GM19239 (cell line): ENCODE data around the gene TSC22D4.
"Not testable (repeated sequence)": the region's sequence is repeated elsewhere in the genome, so short reads cannot be mapped to it uniquely, and the experiment has no call there.

Source experiments
- DNase-seq: peaks from one replicate; pipeline ENCODE4 v3.0.0; 2011; ENCODE audit warnings: low spot score; ENCODE audit not compliant: insufficient read length
- FAIRE-seq: peaks from 2 replicates; lab custom pipeline; 2011; peaks lifted over from hg19 to GRCh38; lab: Jason Lieb, UNC

TSC22D4 gene

DNA sequence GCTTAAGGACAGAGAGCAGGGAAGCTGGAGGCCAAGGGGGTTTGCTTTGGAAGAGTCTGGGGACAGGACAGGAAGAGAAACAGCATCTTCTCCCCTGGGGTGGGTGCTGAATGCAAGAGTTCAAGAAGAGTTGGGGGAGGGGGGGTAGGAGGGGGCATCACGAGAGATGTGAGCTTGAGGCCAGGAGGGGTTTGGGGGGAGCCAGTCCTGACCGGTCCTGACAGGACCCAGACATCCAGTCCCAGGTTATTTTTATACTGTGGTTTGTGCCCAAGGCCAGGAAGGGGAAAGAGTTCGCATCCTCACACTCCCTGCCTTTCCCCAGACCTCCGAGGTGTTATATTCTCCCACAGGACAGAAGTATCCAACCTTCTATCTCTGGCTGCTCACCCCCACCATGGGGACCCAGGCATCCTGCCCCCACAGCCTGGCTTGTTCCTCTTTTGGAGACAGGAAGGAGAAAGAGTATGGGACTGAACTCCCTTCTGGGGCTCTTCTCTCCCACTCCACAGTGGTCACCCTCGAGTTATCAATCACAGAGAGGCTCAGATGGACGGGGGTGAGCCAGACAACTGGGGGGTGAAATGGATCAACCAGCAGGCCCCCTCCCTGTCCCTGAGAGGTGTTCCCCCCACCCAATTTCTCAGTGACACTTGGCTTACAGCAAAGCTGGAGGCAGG, 2.8 kb downstream of the TSC22D4 start:
- FAIRE-seq (peak; percentile 39), DNase-seq (no peak)

GRCh38 chr7:100475549-100475948, 3.5 kb downstream of the TSC22D4 start:
- DNase-seq (no peak), FAIRE-seq (no peak)

DNA sequence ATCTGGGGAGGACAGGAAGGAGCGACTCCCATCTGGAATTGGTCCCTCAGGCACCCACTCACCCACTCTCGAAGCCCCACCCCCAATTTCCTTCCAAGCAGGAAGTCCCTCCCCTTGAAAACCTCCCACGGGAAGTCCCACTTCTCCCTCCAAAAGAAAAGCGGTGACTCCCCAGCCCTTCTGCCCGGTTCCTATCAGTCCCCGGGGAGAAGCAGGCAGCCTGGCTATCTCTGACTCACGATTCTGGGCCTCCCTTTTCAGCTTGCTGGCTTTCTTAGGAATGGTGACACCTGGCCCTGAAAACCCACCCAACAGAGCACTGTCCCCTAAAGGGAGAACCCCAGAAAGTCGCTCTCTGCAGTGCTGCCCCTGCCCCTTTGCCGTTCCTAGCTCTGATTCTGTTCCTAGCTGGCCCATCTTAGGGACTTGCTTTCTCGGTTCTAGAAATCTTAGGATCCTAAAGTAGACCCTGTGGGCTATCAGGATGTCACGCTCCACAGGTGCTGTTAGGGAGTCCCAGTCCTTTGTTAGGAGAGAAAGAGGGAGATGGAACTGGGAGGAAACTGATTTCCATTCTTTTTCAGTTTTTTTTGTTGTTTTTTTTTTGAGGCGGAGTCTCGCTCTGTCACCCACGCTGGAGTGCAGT, 6.0 kb downstream of the TSC22D4 start:
- DNase-seq (no peak), FAIRE-seq (no peak)

GRCh38 chr7:100472121-100472851, 6.7 kb downstream of the TSC22D4 start:
- FAIRE-seq = no peak
- no peak for DNase-seq

- DNase-seq (no peak), FAIRE-seq (no peak)
These were observed 8.0 kb downstream of the TSC22D4 start for GRCh38 chr7:100471021-100471420.

- peak; percentile 83 for FAIRE-seq
These were observed 9.6 kb downstream of the TSC22D4 start for GRCh38 chr7:100469227-100470044.

GRCh38 chr7:100467638-100468373, 11.2 kb downstream of the TSC22D4 start:
- no peak for FAIRE-seq
- no peak for DNase-seq

More at GRCh38 chr7:100469227-100470044, 9.6 kb downstream of the TSC22D4 start:
- DNase-seq = peak; percentile 97

DNA sequence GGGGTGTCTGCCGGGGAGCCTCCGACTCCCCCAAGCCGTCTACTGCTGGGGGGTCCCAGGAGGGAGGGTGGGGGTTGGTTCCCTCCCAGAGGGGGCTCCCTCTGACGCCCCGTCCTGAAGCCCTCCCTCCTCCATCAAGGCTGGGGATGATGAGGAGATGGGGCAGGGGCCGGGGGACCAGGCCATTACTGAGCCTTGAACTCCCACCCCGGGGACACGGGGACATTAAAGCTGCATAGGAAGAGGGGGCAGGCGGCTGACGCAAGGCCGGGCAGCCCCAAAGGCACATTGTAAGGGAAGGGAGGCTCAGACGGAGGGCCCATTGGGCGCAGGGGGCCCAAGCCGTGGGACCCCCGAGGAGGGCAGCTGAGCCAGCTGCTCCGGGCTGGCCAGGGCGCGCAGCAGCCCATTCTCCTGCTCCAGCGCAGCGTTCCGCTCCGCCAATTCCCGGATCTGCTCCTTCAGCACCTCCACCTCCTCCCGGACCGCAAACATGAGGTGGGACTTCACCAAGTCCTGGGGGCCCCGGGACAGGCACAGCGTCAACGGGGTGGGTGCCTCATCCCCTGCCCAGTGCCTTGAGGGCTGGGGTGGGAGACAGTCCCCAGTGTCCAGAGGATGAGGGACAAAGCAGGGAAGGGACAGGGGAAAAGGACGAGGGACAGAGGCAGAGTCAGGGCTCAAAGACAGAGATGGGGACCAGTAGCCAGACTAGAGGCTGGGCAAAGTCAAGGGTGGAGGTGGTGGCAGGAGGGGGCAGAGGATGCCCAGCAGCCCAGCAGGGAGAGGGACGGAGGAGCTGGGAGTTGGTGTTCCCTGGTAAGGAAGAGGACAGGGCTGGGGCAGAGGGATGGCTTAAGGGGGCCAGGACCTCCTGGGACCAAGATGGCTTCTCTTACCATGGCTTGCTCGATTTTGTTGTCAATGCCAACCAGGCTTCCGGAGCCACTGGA, 12.1 kb downstream of the TSC22D4 start:
- FAIRE-seq (no peak), DNase-seq (no peak)

DNA sequence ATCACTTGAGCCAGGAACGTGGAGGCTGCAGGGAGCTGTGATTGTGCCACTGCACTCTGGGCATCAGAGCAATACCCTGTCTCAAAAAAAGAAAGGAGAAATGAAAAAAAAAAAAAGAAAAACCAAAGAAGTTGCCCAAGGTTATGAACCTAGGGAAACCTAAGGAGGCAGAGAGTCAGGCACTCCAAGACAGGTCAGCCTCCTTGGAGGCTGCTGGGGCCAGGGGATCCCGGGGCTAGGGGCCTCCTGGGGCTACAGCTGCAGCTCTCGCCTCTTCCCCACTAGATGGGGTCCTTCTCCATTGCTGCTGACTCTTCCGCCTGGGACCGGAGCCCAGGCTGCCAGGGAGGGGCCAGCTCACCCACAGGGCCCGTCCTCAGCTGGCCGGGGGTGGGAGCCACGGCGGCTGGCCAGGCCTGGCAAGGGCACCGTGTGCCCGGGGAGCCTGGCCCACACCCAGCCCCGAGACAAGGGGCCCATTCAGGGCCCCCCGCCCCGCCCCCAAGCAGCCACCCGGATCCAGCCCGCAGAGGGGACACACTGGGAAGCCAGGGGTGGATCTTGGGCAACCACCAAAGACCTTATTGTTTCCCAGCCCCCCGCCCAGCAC, 13.2 kb downstream of the TSC22D4 start:
- FAIRE-seq (no peak), DNase-seq (no peak)

DNA sequence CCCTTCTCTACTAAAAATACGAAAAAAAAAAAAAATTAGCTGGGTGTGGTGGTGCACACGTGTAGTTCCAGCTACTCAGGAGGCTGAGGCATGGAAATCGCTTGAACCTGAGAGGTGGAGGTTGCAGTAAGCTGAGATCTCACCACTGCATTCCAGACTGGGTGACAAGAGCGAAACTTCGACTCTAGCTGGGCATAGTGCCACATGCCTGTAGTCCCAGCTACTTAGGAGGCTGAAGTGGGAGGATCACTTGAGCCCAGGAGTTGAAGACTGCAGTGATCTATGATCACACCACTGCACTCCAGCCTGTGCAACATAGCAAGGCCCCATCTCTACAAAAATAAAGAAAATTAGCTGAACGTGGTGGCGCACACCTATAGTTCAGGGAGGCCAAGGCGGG, 13.7 kb downstream of the TSC22D4 start:
- FAIRE-seq = no peak
- no peak for DNase-seq

GRCh38 chr7:100464791-100465190, 14.2 kb downstream of the TSC22D4 start:
- DNase-seq = no peak

DNA sequence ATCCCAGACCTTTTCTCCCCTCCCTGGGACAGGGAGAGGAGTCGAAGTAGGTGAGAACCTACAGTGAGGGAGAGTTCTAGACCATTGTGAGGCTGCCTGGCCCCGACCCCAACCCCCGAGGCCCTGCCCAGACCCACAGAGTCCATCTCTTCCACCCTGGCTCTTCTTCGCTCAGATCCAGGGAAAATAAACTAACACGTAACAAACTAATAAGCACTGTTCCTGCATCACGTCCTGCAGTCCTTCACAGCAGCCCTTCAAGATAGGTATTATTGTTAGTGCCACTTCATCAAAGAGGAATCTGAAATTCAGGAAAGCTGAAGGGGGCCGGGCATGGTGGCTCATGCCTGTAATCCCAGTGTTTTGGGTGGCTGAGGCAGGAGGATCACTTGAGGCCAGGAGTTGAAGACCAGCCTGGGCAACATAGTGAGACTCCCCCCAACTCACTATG, 14.8 kb downstream of the TSC22D4 start, which contains the start of gene SPACDR:
Gene SPACDR (minus strand): TSS at position 51 of the 451 bp plus-strand sequence. CDS start 235 bp downstream, outside the sequence.
- FAIRE-seq (no peak), DNase-seq (no peak)

More at GRCh38 chr7:100464791-100465190, 14.2 kb downstream of the TSC22D4 start:
- no peak for FAIRE-seq

- no peak for FAIRE-seq
- DNase-seq = no peak
These were observed 22.0 kb downstream of the TSC22D4 start for GRCh38 chr7:100457033-100457432.

GRCh38 chr7:100456562-100456961, 22.5 kb downstream of the TSC22D4 start:
- no peak for FAIRE-seq
- DNase-seq = no peak

DNA sequence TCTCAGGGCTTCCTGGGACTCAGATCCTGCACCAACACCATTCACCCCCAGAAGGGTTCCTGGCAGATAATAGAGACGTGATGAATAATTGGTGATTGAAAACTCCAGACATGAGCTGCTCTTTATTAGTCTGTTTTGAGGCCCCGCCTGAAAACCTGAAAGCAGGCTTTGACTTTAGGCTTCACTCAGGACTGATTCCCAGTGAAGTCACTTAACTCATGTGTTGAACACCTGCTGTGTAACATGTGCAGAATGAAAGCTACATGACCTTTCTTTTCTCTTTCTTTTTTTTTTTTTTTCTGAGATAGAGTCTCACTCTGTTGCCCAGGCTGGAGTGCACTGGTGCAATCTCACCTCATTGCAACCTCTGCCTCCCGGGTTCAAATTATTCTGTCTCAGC, 23.8 kb downstream of the TSC22D4 start:
- no peak for FAIRE-seq
- no peak for DNase-seq

DNA sequence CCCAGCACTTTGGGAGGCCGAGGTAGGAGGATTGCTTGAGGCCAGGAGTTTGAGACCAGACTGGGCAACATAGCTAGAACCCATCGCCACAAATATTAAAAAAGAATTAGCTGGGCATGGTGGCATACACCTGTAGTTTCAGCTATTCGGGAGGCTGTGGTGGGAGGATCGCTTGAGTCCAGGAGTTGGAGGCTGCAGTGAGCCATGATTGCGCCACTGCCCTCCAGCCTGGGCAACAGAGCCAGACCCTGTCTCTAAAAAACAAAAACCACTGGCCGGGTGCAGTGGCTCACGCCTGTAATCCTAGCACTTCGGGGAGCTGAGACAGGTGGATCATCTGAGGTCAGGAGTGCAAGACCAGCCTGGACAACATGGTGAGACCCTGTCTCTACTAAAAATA, 25.2 kb downstream of the TSC22D4 start:
- FAIRE-seq, DNase-seq: not testable (repeated sequence)

DNA sequence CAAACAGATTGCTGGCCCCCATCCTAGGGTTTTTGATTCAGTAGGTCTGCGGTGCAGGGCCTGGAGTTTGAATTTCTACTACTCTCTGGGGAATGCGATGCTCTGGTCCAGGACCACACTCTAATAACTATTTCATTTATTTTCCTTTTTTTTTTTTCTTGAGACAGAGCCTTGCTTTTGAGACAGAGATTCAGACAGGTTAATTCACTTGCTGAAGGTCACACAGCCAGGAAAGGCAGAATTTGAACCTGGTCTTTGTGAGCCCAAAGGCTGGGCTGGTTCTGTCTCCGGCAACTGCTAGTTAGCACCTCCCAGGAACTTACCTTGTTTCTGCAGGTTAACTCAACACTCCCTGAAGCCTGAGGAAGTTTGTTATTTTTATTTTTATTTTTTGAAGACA, 26.5 kb downstream of the TSC22D4 start:
- no peak for FAIRE-seq
- no peak for DNase-seq

DNA sequence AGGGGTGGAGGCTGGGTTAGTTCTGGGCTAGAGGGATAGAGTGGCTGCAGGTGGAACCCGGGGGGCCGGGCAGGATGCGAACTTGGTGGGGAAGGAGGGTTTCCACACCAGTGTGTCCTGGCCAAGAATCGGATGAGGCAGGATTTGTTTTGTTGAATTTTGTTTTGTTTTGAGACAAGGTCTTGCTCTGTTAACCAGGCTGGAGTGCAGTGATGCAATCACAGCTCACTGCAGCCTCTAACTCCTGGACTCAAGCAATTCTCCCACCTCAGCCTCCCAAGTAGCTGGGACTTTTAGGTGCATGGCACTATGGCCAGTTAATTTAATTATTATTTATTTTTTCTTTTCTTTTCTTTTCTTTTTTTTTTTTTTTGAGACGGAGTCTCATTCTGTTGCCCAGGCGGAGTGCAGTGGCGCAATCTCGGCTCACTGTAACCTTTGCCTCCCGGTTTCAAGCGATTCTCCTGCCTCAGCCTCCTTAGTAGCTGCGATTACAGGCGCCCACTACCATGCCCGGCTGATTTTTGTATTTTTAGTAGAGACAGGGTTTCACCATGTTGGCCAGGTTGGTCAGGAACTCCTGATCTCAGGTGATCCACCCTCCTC, 29.7 kb downstream of the TSC22D4 start:
- DNase-seq = no peak
- FAIRE-seq = no peak
